Skin epidermis (tissue), 12 donors: ENCODE data around the gene CACNA1G.

ENCODE experiments used
- H3K27ac ChIP-seq, 21 experiments: fragments of 200-600 bp; sonication (generic) in 11 of 21; one replicate each; pipeline ENCODE4 v1.5.0; 2020; ENCODE audit warnings: mild to moderate bottlenecking in 3 of 21, inconsistent platforms in 2 of 21, moderate library complexity in 2 of 21
- H3K4me3 ChIP-seq, 7 experiments: fragments of 200-600 bp; sonication (generic) in 2 of 7; one replicate each; pipeline ENCODE4 v1.5.0; 2020; ENCODE audit warnings: inconsistent platforms in 2 of 7, mild to moderate bottlenecking in 2 of 7, moderate library complexity in 1 of 7

Gene CACNA1G

DNA sequence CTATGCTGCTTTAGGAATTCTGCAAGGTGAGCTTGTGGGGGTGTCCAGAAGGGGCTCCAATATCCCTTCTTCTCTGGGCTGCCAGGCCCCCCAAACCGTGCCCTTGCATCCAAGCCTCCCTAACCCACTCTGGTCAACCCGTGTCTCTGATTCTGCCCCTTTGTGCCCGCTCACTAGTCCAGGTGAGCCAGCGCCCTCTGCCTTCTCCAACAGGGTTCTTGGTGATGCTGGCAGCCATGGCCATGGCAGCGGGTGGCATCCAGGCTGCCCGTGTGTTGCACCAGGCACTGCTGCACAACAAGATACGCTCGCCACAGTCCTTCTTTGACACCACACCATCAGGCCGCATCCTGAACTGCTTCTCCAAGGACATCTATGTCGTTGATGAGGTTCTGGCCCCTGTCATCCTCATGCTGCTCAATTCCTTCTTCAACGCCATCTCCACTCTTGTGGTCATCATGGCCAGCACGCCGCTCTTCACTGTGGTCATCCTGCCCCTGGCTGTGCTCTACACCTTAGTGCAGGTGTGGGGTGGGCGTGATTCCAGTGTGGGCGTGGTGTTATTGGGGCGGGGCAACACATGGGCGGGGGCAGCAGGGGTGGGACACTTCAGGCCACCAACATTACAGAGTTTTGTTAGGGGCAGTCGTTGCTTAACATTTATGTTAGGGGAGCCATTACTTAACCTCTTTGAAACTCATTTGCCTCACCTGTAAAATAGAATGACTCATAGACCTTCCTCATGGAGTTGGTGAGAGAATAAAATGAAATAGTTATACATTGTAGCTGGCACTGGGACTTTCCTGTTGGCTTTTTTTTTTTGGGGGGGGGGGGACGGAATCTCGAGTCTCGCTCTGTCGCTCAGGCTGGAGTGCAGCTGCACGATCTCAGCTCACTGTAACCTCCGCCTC is 115.8 kb downstream of the CACNA1G start:
- no peak overlapping the region for H3K27ac ChIP-seq
- no peak overlapping the region for H3K4me3 ChIP-seq
